C4-2B (cell line): ENCODE results near the gene EFCAB6.

Experiments
- H3K27ac ChIP-seq: fragments of 450-650 bp; 2 replicates; pipeline ENCODE4 v1.5.1; 2017
- CTCF ChIP-seq: fragments of 450-650 bp; conservative IDR thresholded peaks from 2 replicates; pipeline ENCODE4 v1.5.1; 2017; ENCODE audit warnings: mild to moderate bottlenecking
- ZFX ChIP-seq: fragments of 450-650 bp; IDR thresholded peaks from 2 replicates; pipeline ENCODE4 v1.6.1; 2017

The EFCAB6 gene

DNA sequence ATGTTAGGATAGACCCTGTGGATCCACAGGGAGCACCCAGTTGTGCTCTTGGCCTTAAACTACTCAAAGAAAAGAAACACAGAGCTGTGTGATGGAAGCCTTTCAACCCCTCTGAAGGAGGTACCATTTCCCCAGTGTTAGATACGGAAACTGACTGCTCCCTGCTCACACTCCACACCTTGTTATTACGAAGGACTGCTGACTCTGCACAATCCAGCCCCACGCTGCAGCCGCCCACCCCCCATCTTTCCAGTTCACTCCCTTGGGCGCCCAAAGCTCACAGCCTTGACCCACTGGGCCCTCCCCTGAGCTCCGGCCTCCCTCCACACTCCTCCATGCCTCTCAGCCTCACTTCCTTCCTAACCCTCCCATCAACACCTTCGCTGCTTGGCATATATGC is 75.5 kb downstream of the EFCAB6 start:
- no peak overlapping the region for H3K27ac ChIP-seq
- TF ChIP-seq CTCF (no peak), ZFX (no peak)

DNA sequence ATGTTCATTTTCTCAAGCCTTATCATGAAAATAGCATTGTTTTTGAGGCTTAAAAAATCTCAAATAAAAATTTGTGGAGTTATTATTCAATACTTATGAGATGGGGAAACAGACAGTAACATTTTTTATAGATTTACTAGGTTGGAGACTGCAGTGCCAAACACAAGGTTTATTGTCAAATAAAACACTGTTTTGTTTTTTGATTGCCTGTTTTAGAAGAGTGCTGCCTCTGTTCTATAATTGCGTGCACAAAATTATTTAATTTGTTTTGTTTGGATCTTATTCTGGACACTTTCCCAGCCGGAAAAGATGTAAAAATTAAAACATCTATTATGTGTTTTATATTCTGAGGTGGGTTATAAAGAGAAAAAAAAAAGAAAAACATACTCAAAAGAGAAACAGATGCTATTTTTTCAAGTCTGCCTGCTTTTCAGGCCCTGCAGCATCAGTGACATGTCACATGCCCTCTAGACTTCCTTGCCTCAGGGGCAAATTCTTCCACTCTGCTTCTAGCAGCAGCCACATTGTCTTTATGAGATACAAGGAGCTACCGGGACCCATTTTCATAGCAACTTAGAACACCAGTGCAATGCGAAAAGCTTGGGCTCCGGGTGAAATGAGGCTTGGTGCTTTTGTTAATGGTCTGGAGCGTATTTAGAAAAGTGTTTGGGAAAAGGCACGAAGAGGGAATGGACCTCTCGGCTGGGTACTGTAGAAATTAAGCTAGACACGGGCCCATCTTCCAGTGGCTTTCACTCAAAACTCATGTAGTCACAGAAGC is 77.5 kb downstream of the EFCAB6 start:
- TF ChIP-seq ZFX (no peak), CTCF (no peak)
- H3K27ac ChIP-seq: no peak overlapping the region

DNA sequence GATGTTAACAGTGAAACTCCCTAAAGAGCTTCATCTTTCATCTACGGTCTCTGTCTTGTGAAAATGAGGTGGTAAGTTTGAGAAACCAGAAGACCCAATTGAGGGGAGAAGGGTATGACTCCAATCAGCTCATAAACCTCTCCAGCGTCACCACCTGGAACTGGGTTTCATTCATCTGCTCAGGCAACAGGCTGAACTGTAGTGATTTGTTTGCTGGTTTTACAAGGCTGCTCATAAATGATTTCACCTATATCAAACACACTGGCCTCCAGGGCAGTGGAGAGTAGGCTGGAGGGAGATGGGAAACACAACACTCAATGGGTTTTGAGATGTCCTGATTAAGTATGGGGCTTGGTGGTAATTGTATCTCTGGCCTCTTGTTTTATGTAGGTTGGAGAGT is 79.0 kb downstream of the EFCAB6 start:
- no peak overlapping the region for H3K27ac ChIP-seq
- no peak for TF ChIP-seq CTCF
- no peak for TF ChIP-seq ZFX

DNA sequence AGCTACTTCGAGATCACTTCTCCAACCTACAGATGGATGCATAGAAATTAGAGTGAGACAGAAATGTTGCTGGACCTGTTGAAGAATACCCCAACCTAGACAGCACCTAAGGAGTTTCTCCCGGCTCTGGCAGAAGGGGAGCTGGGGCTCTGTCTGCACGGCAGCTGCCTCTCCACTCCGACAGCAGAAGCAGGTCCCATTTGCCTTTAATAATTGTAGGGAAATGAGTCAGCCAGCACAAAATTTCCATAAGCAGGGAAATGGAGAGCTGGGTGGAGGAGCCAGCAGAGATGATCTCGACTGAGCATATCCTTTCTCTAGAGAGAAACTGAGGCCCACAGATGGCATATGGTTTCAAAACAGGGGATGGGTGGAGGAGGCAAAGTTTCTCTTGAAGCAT is 80.1 kb downstream of the EFCAB6 start:
- no peak for TF ChIP-seq CTCF
- no peak for TF ChIP-seq ZFX
- no peak overlapping the region for H3K27ac ChIP-seq

DNA sequence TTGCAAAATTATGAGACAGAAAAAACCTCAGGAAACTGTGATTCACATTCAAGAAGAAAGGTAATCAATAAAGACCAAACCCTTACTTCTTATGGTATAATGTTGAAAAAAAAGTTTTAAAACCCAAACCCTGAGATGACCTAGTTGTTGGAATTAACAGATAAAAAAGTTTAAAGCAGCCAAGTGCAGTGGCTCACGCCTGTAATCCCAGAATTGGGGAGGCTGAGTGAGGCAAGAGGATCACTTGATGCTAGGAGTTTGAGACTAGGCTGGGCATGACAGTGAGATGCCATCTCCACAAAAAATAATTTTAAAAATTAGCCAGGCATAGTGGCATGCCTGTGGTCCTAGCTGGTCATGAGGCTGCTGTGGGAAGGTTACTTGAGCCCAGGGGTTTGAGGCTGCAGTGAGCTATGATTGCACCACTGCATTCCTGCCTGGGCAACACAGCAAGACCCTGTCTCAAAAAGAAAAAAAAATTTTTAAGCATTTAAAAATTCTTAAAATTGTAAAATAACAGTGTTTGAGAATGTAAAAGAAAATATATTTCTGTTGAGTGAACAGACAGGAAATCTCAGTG is 85.1 kb downstream of the EFCAB6 start:
- TF ChIP-seq CTCF: no peak
- TF ChIP-seq ZFX: no peak

GRCh38 chr22:43726322-43726721 is 85.8 kb downstream of the EFCAB6 start:
- no peak for TF ChIP-seq CTCF
- TF ChIP-seq ZFX: no peak
- no peak overlapping the region for H3K27ac ChIP-seq

More for the DNA sequence above, 85.1 kb downstream of the EFCAB6 start:
- no peak overlapping the region for H3K27ac ChIP-seq

DNA sequence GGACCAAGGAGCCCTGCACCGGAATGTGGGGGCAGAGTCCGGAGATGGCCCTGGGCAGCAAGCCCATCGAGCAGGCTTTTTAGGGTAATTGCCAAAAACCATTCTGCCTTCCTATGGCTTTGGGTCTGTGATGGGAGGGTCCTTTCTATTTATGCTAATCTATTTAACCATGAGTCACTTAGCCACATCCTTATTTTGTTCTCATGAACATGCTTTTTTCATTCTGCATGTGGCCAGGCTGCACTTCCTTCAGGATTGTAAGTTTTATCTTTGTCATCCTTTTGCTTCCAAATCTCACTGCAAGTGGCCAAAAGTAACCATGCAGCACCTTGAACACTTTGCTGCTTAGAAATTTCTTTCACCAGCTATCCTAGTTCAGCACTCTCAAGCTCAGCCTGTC is 88.3 kb downstream of the EFCAB6 start:
- TF ChIP-seq CTCF (no peak), ZFX (no peak)
- H3K27ac ChIP-seq: no peak overlapping the region
